Suprapubic skin (tissue), 3 donors: ENCODE measurements around the gene MTRF1L.
A peak's percentile ranks its signal among the peaks of the same experiment; 100 is the strongest.

Source experiments
- POLR2A ChIP-seq, 2 donors: fragments of 450-650 bp; IDR thresholded peaks; one replicate each; pipeline ENCODE4 v1.6.1; 2017; ENCODE audit warnings: antibody characterized with exemption in 2 of 2, mild to moderate bottlenecking in 2 of 2, moderate library complexity in 2 of 2
- TF ChIP-seq, protein P1 (sequence below), 2 donors: fragments of 200-600 bp in 1 of 2; fragments of 450-650 bp in 1 of 2; sonication (generic) in 1 of 2; IDR thresholded peaks; one replicate each; pipeline ENCODE4 v1.5.1; 2016 to 2019; ENCODE audit warnings: antibody characterized with exemption in 2 of 2, mild to moderate bottlenecking in 1 of 2, moderate library complexity in 1 of 2

DNA sequence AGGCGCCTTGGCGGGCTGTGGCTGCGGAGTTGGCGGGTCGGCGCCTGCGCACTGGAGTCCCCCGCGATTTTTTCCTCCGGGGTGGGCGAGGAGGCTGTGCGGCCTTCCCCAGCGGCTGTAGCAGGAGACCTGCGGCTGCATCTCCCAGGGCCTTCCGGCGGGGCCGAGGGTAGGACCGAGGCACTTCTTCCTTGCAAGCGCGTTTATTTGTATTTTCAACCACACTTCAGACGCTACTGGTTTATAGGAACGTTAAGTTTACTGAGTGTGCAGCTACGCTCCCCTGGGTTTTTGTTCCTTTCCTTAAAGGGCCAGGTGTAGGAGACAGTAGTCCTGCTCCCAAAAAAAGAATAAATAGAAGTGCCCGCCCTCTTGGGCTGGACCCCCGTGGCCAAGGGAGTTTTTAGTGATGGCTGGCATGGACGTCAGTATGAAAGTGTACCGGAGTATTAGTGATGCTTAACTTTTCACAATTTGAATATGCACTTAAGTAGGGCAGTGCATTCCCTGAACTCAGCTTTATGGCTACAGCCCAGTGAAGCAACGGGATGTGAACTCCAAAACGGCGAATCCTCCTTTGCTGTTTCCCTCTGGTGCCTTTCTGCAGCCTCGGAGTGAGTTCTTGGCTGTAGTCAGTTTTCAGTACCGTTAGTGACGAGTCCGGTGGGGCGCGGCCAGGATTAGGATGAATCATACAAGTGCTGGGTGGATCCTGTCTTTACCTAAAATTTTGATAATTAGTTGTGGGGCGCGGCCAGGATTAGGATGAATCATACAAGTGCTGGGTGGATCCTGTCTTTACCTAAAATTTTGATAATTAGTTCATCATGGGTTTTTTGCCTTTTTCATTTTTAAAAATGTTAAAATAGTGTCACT, 18.6 kb downstream of the MTRF1L start:
- TF ChIP-seq, protein P1, sequence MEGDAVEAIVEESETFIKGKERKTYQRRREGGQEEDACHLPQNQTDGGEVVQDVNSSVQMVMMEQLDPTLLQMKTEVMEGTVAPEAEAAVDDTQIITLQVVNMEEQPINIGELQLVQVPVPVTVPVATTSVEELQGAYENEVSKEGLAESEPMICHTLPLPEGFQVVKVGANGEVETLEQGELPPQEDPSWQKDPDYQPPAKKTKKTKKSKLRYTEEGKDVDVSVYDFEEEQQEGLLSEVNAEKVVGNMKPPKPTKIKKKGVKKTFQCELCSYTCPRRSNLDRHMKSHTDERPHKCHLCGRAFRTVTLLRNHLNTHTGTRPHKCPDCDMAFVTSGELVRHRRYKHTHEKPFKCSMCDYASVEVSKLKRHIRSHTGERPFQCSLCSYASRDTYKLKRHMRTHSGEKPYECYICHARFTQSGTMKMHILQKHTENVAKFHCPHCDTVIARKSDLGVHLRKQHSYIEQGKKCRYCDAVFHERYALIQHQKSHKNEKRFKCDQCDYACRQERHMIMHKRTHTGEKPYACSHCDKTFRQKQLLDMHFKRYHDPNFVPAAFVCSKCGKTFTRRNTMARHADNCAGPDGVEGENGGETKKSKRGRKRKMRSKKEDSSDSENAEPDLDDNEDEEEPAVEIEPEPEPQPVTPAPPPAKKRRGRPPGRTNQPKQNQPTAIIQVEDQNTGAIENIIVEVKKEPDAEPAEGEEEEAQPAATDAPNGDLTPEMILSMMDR (IDR thresholded peaks at IDR 0.05), result no peak
- peak in 1 of 2 donors; percentile 11 for TF ChIP-seq POLR2A (IDR thresholded peaks at IDR 0.05)
